GM13977 (cell line): ENCODE measurements around the gene CNN3.

Source experiments
- DNase-seq: peaks from one replicate; pipeline ENCODE4 v3.0.0; 2012; ENCODE audit warnings: low spot score
- CTCF ChIP-seq: IDR thresholded peaks from 2 replicates; pipeline ENCODE4 v1.5.1; 2012; ENCODE audit warnings: mild to moderate bottlenecking, control low read depth; ENCODE audit not compliant: insufficient read depth; ENCODE audit errors: extremely low read depth, missing control alignments
- in situ Hi-C: fragments of 300-500 bp; cut with MboI; formaldehyde crosslinking; loops from one replicate; pipeline ENCODE4 v1.12.0; 2022; ENCODE audit warnings: low sequenced_read_pairs, low pct_unique_long_range_greater_than_20kb, mixed read lengths, inconsistent platforms; ENCODE audit not compliant: unreplicated experiment

CNN3 gene

GRCh38 chr1:94940738-94941137, 13.8 kb upstream of the CNN3 start:
- in situ Hi-C loops: no loop called here
- DNase-seq: no peak
- no peak for TF ChIP-seq CTCF

GRCh38 chr1:94937820-94938219, 10.9 kb upstream of the CNN3 start:
- in situ Hi-C loops: no loop called here
- DNase-seq: no peak

GRCh38 chr1:94936861-94937620, 10.1 kb upstream of the CNN3 start:
- in situ Hi-C loops: no loop called here
- DNase-seq: no peak

More at GRCh38 chr1:94937820-94938219, 10.9 kb upstream of the CNN3 start:
- TF ChIP-seq CTCF: no peak

GRCh38 chr1:94935476-94935875, 8.6 kb upstream of the CNN3 start:
- in situ Hi-C loops: no loop called here
- no peak for DNase-seq
- TF ChIP-seq CTCF: no peak

More at GRCh38 chr1:94936861-94937620, 10.1 kb upstream of the CNN3 start:
- TF ChIP-seq CTCF: no peak

- DNase-seq: no peak
- in situ Hi-C loops: no loop called here
- no peak for TF ChIP-seq CTCF
Measured at GRCh38 chr1:94935034-94935433, 8.1 kb upstream of the CNN3 start.

GRCh38 chr1:94934551-94934950, 7.6 kb upstream of the CNN3 start:
- in situ Hi-C loops: no loop called here
- no peak for TF ChIP-seq CTCF
- DNase-seq: no peak
